ENCODE measurements around the gene TOP3A. TPM values are rescaled to one million over a fixed set of nuclear protein-coding genes. Genes with fewer than 3 reads are reported as not detected.
"Not testable (repeated sequence)": the region's sequence is repeated elsewhere in the genome, so short reads cannot be mapped to it uniquely, and the experiment has no call there.

TOP3A gene
- total RNA-seq: 21.4 and 38.6 TPM in 2 replicates

- peak; percentile 72 for DNase-seq (ENCODE audit: extremely low read depth, low read depth, low spot score)
Measured at GRCh38 chr17:18314731-18315561, at the start of gene TOP3A, which contains the start of gene SMCR8. Gene TOP3A (minus strand): TSS chr17:18314994. CDS start chr17:18314778, 216 bp downstream. Gene SMCR8 (plus strand): TSS chr17:18315293. CDS start chr17:18315790, 497 bp downstream.

GRCh38 chr17:18364166-18364565 lies 49.4 kb upstream of the TOP3A start:
- no peak for DNase-seq (ENCODE audit: extremely low read depth, low read depth, low spot score)

- no peak for DNase-seq (ENCODE audit: extremely low read depth, low read depth, low spot score)
Measured at GRCh38 chr17:18363101-18364049, 48.6 kb upstream of the TOP3A start, which contains the start of gene SHMT1. Gene SHMT1 (minus strand): TSS chr17:18363550. CDS start chr17:18355981, 7,569 bp downstream.

- DNase-seq (ENCODE audit: extremely low read depth, low read depth, low spot score): no peak
Measured at GRCh38 chr17:18362698-18363100, 47.9 kb upstream of the TOP3A start.

GRCh38 chr17:18361837-18362697 lies 47.3 kb upstream of the TOP3A start:
- no peak for DNase-seq (ENCODE audit: extremely low read depth, low read depth, low spot score)

- no peak for DNase-seq (ENCODE audit: extremely low read depth, low read depth, low spot score)
Measured at GRCh38 chr17:18360518-18360917, 45.7 kb upstream of the TOP3A start.

GRCh38 chr17:18356624-18357023 lies 41.8 kb upstream of the TOP3A start:
- DNase-seq (ENCODE audit: extremely low read depth, low read depth, low spot score): no peak

GRCh38 chr17:18353541-18353940 lies 38.7 kb upstream of the TOP3A start:
- no peak for DNase-seq (ENCODE audit: extremely low read depth, low read depth, low spot score)

- DNase-seq (ENCODE audit: extremely low read depth, low read depth, low spot score): no peak
Measured at GRCh38 chr17:18344021-18344420, 29.2 kb upstream of the TOP3A start.

- no peak for DNase-seq (ENCODE audit: extremely low read depth, low read depth, low spot score)
Measured at GRCh38 chr17:18339933-18340332, 25.1 kb upstream of the TOP3A start.

GRCh38 chr17:18338158-18338557 lies 23.4 kb upstream of the TOP3A start:
- not testable (repeated sequence) for DNase-seq (ENCODE audit: extremely low read depth, low read depth, low spot score)

- no peak for DNase-seq (ENCODE audit: extremely low read depth, low read depth, low spot score)
Measured at GRCh38 chr17:18332909-18333489, 18.2 kb upstream of the TOP3A start.

- DNase-seq (ENCODE audit: extremely low read depth, low read depth, low spot score): no peak
Measured at GRCh38 chr17:18331879-18332278, 17.1 kb upstream of the TOP3A start.

GRCh38 chr17:18328643-18329204 lies 13.9 kb upstream of the TOP3A start:
- DNase-seq (ENCODE audit: extremely low read depth, low read depth, low spot score): no peak

- no peak for DNase-seq (ENCODE audit: extremely low read depth, low read depth, low spot score)
Measured at GRCh38 chr17:18327556-18327955, 12.8 kb upstream of the TOP3A start.

GRCh38 chr17:18327093-18327492 lies 12.3 kb upstream of the TOP3A start:
- no peak for DNase-seq (ENCODE audit: extremely low read depth, low read depth, low spot score)

- DNase-seq (ENCODE audit: extremely low read depth, low read depth, low spot score): no peak
Measured at GRCh38 chr17:18326572-18326971, 11.8 kb upstream of the TOP3A start.

- DNase-seq (ENCODE audit: extremely low read depth, low read depth, low spot score): no peak
Measured at GRCh38 chr17:18326039-18326438, 11.2 kb upstream of the TOP3A start.

GRCh38 chr17:18324140-18325050 lies 9.6 kb upstream of the TOP3A start:
- DNase-seq (ENCODE audit: extremely low read depth, low read depth, low spot score): no peak
